NB4 (cell line): ENCODE measurements around the gene LRRC10B.

Experiments used
- DNase-seq: peaks from one replicate; pipeline ENCODE4 v3.0.0; 2010; ENCODE audit warnings: low read depth
- H3K4me3 ChIP-seq: one replicate; pipeline ENCODE4 v1.5.1; 2011; ENCODE audit warnings: mild to moderate bottlenecking, low read depth, low read length, moderate library complexity
- CTCF ChIP-seq: IDR thresholded peaks from one replicate; pipeline ENCODE4 v1.5.1; 2012; ENCODE audit warnings: low read depth, low read length
- MYC ChIP-seq: IDR thresholded peaks from 2 replicates; pipeline ENCODE4 v1.6.1; 2011; ENCODE audit warnings: low read depth, low read length
- POLR2A ChIP-seq: IDR thresholded peaks from 2 replicates; pipeline ENCODE4 v1.6.1; 2011; ENCODE audit warnings: mild to moderate bottlenecking; ENCODE audit not compliant: insufficient read length; ENCODE audit errors: extremely low read depth
- TF ChIP-seq, protein P1 (sequence below): IDR thresholded peaks from 2 replicates; pipeline ENCODE4 v1.6.1; 2011; ENCODE audit warnings: low read depth, low read length

Gene LRRC10B

GRCh38 chr11:61534025-61534932, 25.7 kb downstream of the LRRC10B start:
- DNase-seq: no peak
- no peak overlapping the region for H3K4me3 ChIP-seq
- TF ChIP-seq MYC: no peak
- TF ChIP-seq CTCF: no peak
- TF ChIP-seq, protein P1, sequence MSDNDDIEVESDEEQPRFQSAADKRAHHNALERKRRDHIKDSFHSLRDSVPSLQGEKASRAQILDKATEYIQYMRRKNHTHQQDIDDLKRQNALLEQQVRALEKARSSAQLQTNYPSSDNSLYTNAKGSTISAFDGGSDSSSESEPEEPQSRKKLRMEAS: no peak
- TF ChIP-seq POLR2A: no peak

DNA sequence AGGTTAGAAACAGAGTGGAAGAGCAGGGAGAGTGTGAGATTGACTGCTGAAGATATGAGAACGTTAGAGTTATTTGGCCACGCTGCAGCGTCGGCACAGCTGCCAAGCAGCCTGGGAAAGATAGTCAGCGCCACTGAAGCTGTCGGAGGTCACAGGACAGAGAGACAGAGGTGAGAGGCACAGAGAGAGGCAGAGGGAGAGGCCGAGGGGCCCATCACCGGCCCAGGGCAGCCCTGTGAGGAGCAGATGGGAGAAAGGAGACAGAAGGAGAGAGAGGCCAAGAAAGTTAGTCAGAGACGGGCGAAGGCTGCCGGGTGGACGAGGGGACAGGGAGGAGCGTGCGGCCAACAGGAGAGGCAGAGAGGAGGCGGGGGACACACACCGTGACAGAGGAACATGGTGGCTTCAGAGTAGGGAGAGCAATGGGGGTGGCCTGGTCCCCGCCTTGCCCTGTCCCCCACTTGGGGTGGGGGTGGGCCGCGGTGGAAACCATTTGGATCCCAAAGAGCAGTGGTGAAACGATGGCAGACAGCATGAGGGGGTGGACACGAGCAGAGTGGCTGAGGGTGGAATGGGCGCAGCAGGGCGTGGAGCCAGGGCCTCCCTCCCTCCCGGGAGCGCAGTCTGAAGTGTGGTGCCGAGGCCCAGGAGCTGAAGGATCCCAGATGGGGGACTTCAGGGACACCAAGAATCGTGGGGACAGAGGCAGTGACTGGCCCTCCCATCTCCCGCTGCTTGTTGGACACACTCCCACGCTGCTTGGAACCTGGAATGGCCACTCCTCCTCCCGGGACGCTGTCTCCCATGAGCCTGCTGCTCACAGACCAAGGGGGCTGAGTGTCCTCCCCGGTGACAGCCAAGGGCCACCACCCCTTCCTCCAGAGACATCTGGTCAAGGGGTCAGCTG, 26.6 kb downstream of the LRRC10B start:
- no peak overlapping the region for H3K4me3 ChIP-seq
- no peak for DNase-seq
- no peak for TF ChIP-seq CTCF
- no peak for TF ChIP-seq MYC
- TF ChIP-seq POLR2A: no peak
- TF ChIP-seq, protein P1: no peak

DNA sequence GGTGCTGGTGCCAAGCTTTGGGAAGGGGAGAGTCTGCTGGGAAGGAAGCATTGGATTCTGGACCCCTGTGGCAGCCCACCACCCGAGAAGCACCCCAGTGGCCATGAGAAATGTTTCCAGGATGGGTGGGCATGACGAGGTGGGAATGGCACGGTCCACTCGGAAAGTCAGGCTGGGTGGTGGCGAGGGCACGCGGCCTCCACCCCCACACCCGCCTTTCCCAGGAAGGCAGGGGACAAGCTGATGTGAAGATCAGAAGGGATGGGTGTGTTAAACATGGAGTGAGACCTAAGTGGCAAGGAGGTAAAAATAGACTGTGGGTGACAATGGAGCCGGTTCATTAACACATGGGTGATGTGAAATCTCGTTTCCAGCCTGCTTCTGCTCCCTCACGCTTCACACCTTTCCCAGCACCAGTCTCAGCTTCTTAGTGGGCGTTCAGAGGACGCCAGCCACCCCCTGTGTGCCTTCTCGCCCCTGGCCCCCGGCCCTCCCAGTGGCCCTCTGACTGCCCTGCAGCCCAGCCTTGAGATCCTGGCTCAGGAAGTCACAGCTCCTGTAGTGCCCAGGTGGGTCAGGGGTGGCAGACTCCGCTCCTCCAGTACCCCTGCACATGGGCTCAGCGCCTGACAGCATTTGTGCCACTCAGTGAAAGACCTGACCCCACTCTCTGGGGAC, 27.6 kb downstream of the LRRC10B start:
- DNase-seq: no peak
- TF ChIP-seq POLR2A (no peak), CTCF (no peak), MYC (no peak)
- TF ChIP-seq, protein P1: no peak
- no peak overlapping the region for H3K4me3 ChIP-seq

- DNase-seq: no peak
- no peak overlapping the region for H3K4me3 ChIP-seq
- TF ChIP-seq MYC (no peak), CTCF (no peak), POLR2A (no peak)
- TF ChIP-seq, protein P1: no peak
These were observed 28.2 kb downstream of the LRRC10B start for GRCh38 chr11:61536676-61537270.

DNA sequence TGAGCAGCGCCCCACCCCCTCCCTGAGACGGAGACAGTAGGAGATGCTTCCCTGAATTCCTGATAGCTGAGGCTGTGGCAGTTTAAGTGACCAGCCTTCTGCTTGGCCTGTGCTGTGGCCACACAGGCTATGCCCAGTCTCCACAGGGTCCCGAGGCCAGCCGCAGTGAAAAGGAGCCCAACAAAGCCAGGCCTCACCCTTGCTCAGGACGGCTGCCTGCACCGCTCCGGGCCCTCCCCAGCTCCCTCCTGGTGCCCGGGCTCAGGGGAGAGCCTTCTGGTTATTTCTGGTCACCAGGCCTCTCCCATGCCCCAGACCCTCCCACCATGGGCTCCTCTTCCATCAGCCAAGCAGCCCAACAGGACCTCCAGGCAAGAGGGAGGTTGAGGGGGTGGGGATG, 28.8 kb downstream of the LRRC10B start:
- H3K4me3 ChIP-seq: no peak overlapping the region
- no peak for TF ChIP-seq POLR2A
- no peak for TF ChIP-seq MYC
- TF ChIP-seq, protein P1: no peak
- TF ChIP-seq CTCF: no peak
- DNase-seq: no peak
